Smooth muscle cell (in vitro differentiated cells): ENCODE results near the gene TBX3. TPM values are rescaled to one million over a fixed set of nuclear protein-coding genes. Genes with fewer than 3 reads are reported as not detected.

Experiments used
- DNase-seq: peaks from one replicate; lab custom pipeline; 2025; ENCODE audit not compliant: unreplicated experiment; lab: John Stamatoyannopoulos, UW
- H2AFZ ChIP-seq: fragments of 200-600 bp; sonication (generic); 2 replicates; pipeline ENCODE4 v1.6.0; 2016; ENCODE audit warnings: antibody characterized with exemption, low read depth, mild to moderate bottlenecking
- H3F3A ChIP-seq: fragments of 200-600 bp; sonication (generic); 2 replicates; pipeline ENCODE4 v1.6.0; 2017; ENCODE audit warnings: antibody characterized with exemption, low read depth
- H3K27ac ChIP-seq: fragments of 200-600 bp; sonication (generic); 2 replicates; pipeline ENCODE4 v1.5.1; 2016; ENCODE audit warnings: low read depth, mild to moderate bottlenecking
- H3K27me3 ChIP-seq: fragments of 200-600 bp; sonication (generic); 2 replicates; pipeline ENCODE4 v1.6.1; 2016; ENCODE audit warnings: low read depth, mild to moderate bottlenecking
- H3K36me3 ChIP-seq: fragments of 200-600 bp; sonication (generic); 2 replicates; pipeline ENCODE4 v1.5.1; 2016; ENCODE audit warnings: low read depth
- H3K4me1 ChIP-seq: fragments of 200-600 bp; sonication (generic); 2 replicates; pipeline ENCODE4 v1.5.1; 2016; ENCODE audit warnings: low read depth
- H3K4me2 ChIP-seq: fragments of 200-600 bp; sonication (generic); 2 replicates; pipeline ENCODE4 v1.6.0; 2016; ENCODE audit warnings: mild to moderate bottlenecking
- H3K4me3 ChIP-seq: fragments of 200-600 bp; sonication (generic); 2 replicates; pipeline ENCODE4 v1.5.1; 2016; ENCODE audit warnings: mild to moderate bottlenecking
- H3K79me2 ChIP-seq: fragments of 200-600 bp; sonication (generic); 2 replicates; pipeline ENCODE4 v1.6.0; 2016; ENCODE audit warnings: low read depth, mild to moderate bottlenecking
- H3K9ac ChIP-seq: fragments of 200-600 bp; sonication (generic); 2 replicates; pipeline ENCODE4 v1.6.0; 2016; ENCODE audit warnings: low read depth
- H3K9me3 ChIP-seq: fragments of 200-600 bp; sonication (generic); replicated peaks from 2 replicates; pipeline ENCODE4 v1.5.1; 2016; ENCODE audit warnings: low read depth
- H4K20me1 ChIP-seq: fragments of 200-600 bp; sonication (generic); 2 replicates; pipeline ENCODE4 v1.6.0; 2016; ENCODE audit warnings: low read depth
- whole genome bisulfite sequencing: methylation state at CpG from one replicate; pipeline ENCODE4 v1.1.7; 2016; ENCODE audit warnings: low lambda C conversion rate; 5-methylcytosine and 5-hydroxymethylcytosine counted together
- polyA plus RNA-seq: library from polyadenylated mRNA; unstranded; fragments of >200 nt; fragmentation: Nextera tagmentation; extraction: Ambion mirVana; gene quantifications from 2 replicates; pipeline ENCODE4 v1.2.1, GENCODE V29; 2016
- small RNA-seq: library from RNA; depleted of rRNA; stranded (forward); fragments of <200 nt; gene quantifications from one replicate; pipeline ENCODE3, GENCODE V24; 2014
- total RNA-seq: library from RNA; depleted of rRNA; stranded (reverse); fragments of >200 nt; gene quantifications from 2 replicates; pipeline ENCODE4 v1.2.3, GENCODE V29; 2014
- TF ChIP-seq, protein P1 (sequence below): fragments of 200-600 bp; sonication (generic); IDR thresholded peaks from 2 replicates; pipeline ENCODE4 v1.5.1; 2017; ENCODE audit warnings: borderline replicate concordance, mild to moderate bottlenecking, antibody characterized with exemption; ENCODE audit not compliant: insufficient read depth, poor library complexity, severe bottlenecking

TBX3 gene
- total and polyA plus RNA-seq, 2 experiments from 2014 or later: 100 TPM

DNA sequence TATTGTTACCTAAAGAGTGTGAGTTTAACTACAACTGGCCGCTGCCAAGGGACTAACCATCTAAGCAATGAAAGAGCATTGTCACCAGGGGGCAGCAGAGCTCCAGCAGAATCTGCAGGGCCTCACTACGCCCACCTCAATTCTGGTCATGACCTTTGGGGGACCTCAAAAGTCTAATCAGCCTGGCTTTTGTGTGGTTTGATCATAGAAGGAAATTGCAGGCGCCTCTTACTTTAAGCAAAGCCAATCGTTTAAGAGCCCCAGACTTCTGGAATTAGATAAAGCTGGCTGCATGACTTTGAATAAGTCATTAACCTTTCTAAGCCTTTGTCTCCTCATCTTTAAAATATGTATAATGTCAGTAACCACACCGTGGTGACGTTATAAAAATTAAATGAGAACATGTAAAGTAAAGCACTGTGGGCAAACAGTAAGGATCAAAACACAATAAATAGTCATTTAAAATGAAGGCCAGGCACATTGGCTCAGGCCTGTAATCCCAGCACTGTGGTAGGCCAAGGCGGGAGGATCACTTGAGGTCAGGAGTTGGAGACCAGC, 58.6 kb downstream of the TBX3 start:
- WGBS: 3% methylated on average over 7 of the region's 7 CpGs
- no peaks in the 10 kb centered on the region for H3K9me3 ChIP-seq
- H3K9ac ChIP-seq: no peak overlapping the region
- H2AFZ ChIP-seq: no peak overlapping the region
- H3K79me2 ChIP-seq: no peaks in the 10 kb centered on the region
- no peak overlapping the region for H3K4me3 ChIP-seq
- H3K36me3 ChIP-seq: no peaks in the 10 kb centered on the region
- H3K27me3 ChIP-seq: no peaks in the 10 kb centered on the region
- H3K4me1 ChIP-seq: no peaks in the 10 kb centered on the region
- TF ChIP-seq, protein P1, sequence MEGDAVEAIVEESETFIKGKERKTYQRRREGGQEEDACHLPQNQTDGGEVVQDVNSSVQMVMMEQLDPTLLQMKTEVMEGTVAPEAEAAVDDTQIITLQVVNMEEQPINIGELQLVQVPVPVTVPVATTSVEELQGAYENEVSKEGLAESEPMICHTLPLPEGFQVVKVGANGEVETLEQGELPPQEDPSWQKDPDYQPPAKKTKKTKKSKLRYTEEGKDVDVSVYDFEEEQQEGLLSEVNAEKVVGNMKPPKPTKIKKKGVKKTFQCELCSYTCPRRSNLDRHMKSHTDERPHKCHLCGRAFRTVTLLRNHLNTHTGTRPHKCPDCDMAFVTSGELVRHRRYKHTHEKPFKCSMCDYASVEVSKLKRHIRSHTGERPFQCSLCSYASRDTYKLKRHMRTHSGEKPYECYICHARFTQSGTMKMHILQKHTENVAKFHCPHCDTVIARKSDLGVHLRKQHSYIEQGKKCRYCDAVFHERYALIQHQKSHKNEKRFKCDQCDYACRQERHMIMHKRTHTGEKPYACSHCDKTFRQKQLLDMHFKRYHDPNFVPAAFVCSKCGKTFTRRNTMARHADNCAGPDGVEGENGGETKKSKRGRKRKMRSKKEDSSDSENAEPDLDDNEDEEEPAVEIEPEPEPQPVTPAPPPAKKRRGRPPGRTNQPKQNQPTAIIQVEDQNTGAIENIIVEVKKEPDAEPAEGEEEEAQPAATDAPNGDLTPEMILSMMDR: peak; percentile 90
- peak; percentile 22 for DNase-seq
- H4K20me1 ChIP-seq: no peaks in the 10 kb centered on the region
- peak overlapping the region; percentile 65 for H3K27ac ChIP-seq
- H3F3A ChIP-seq: peaks cover 35% of the 10 kb centered on the region
- H3K4me2 ChIP-seq: no peak overlapping the region

DNA sequence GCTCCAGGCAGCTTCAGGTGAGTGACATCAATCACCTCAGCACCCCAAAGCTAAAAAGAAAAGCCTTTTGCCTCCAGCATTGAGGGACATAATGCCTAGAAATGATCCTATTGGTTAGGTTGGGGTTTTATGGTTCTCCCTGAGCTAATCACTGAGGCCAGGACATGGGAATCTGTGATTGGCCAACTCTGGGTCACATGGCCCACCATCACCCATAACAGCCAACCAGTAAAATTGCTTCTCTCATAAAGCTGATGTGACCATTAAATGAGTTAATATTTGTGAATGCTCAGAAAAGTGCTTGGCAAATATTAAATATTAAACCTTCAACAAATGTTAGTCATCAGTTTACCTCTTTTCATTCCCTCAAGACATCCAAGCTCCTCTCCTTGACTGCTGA, 60.2 kb downstream of the TBX3 start:
- Histone ChIP-seq H4K20me1 (no peaks in the 10 kb centered on the region), H3K9ac (no peak overlapping the region), H3K4me1 (no peaks in the 10 kb centered on the region), H3K4me2 (no peak overlapping the region), H2AFZ (no peak overlapping the region), H3K79me2 (no peaks in the 10 kb centered on the region), H3K27me3 (no peaks in the 10 kb centered on the region), H3K27ac (no peak overlapping the region), H3K36me3 (no peaks in the 10 kb centered on the region), H3K4me3 (no peak overlapping the region), H3K9me3 (no peaks in the 10 kb centered on the region), H3F3A (peaks cover 35% of the 10 kb centered on the region)
- TF ChIP-seq, protein P1: no peak
- DNase-seq: no peak

Small RNA genes lying within 50 kb of the gene (small RNA-seq; reads per million reads assigned to genes)
- gene RF00019: not detected
